HepG2 (cell line): Measurements from ENCODE around the gene IGFBP7. TPM values are rescaled to one million over a fixed set of nuclear protein-coding genes. Genes with fewer than 3 reads are reported as not detected.

ENCODE experiments used
- ATAC-seq: fragments of 200-7000 bp; cut with Tn5 transposase; 3 replicates; pipeline ENCODE4 v1.9.1; 2020; ENCODE audit warnings: mild to moderate bottlenecking, moderate library complexity
- BruUV-seq: library from RNA; stranded (reverse); fragments of 400-500 nt; replicated peaks from 2 replicates; lab custom pipeline; 2021; lab: Mats Ljungman, UMichigan
- CTCF ChIA-PET: fragments of 300-600 bp; formaldehyde crosslinking; extraction: SDS; loops from one replicate; lab custom pipeline; 2021; ENCODE audit warnings: low total read pairs, inconsistent platforms, low intra/inter-chr PET ratio; lab: Yijun Ruan, JAX
- POLR2A ChIA-PET: fragments of 350-600 bp; sonication (Branson Sonifier 250); formaldehyde crosslinking; loops from one replicate; lab custom pipeline; 2020; ENCODE audit warnings: antibody characterized with exemption, inconsistent platforms; lab: Yijun Ruan, JAX
- DNase-seq: peaks from one replicate; pipeline ENCODE4 v3.0.0-alpha.2; 2015; ENCODE audit warnings: low spot score
- FAIRE-seq: peaks from 3 replicates; lab custom pipeline; 2011; peaks lifted over from hg19 to GRCh38; lab: Jason Lieb, UNC
- H2AFZ ChIP-seq: one replicate; pipeline ENCODE4 v1.6.1; 2011; ENCODE audit warnings: low read length, inconsistent platforms
- H3K27ac ChIP-seq: fragments of 300-600 bp; 3 replicates; pipeline ENCODE4 v1.8.0; 2011; ENCODE audit warnings: mixed run types, mild to moderate bottlenecking, mixed read lengths, low read length, inconsistent platforms; ENCODE audit not compliant: insufficient read depth; ENCODE audit errors: extremely low read length
- H3K27me3 ChIP-seq, 2 experiments: fragments of 200-600 bp in 1 of 2; 2 replicates in 1 of 2; 3 replicates in 1 of 2; pipeline versions ENCODE4 v1.6.0 to v1.8.0; 2011; ENCODE audit warnings: low read length in 2 of 2, mild to moderate bottlenecking in 2 of 2, moderate library complexity in 2 of 2, inconsistent platforms in 1 of 2; ENCODE audit not compliant: insufficient read depth in 2 of 2, control insufficient read depth in 1 of 2
- H3K36me3 ChIP-seq, 2 experiments: fragments of 200-600 bp in 1 of 2; replicated peaks in 1 of 2; 2 replicates in 1 of 2; 3 replicates in 1 of 2; pipeline versions ENCODE4 v1.5.1 to v1.8.0; 2011; ENCODE audit warnings: low read length in 2 of 2, inconsistent platforms in 1 of 2; ENCODE audit not compliant: insufficient read depth in 2 of 2, control insufficient read depth in 1 of 2
- H3K4me1 ChIP-seq: 2 replicates; pipeline ENCODE4 v1.5.1; 2012; ENCODE audit warnings: low read length, inconsistent platforms; ENCODE audit not compliant: insufficient read depth
- H3K4me2 ChIP-seq: 2 replicates; pipeline ENCODE4 v1.6.0; 2011; ENCODE audit warnings: low read depth, low read length, inconsistent platforms
- H3K4me3 ChIP-seq, 3 experiments: fragments of 200-600 bp in 1 of 3; sonication (generic), shearing (Covaris generic) in 1 of 3; replicated peaks in 1 of 3; 2 replicates each; pipeline ENCODE4 v1.5.1; 2011 to 2016; ENCODE audit warnings: low read length in 3 of 3, inconsistent platforms in 2 of 3, low read depth in 2 of 3, mild to moderate bottlenecking in 2 of 3, control low read depth in 1 of 3, mixed read lengths in 1 of 3; ENCODE audit not compliant: insufficient read depth in 1 of 3
- H3K79me2 ChIP-seq: one replicate; pipeline ENCODE4 v1.6.1; 2011; ENCODE audit warnings: low read length, inconsistent platforms; ENCODE audit not compliant: insufficient read depth
- H3K9ac ChIP-seq: 2 replicates; pipeline ENCODE4 v1.6.0; 2011; ENCODE audit warnings: mild to moderate bottlenecking, low read depth, low read length, inconsistent platforms; ENCODE audit not compliant: insufficient read depth
- H3K9me3 ChIP-seq: 2 replicates; pipeline ENCODE4 v1.5.1; 2012; ENCODE audit warnings: mild to moderate bottlenecking, low read length
- H4K20me1 ChIP-seq: 2 replicates; pipeline ENCODE4 v1.6.0; 2011; ENCODE audit warnings: inconsistent platforms, mild to moderate bottlenecking, low read length, moderate library complexity; ENCODE audit not compliant: insufficient read depth
- ARHGAP35 ChIP-seq: sonication (generic); formaldehyde crosslinking; IDR thresholded peaks from 2 replicates; pipeline ENCODE4 v1.9.0; 2022; ENCODE audit warnings: mild to moderate bottlenecking, inconsistent platforms, moderate library complexity, missing genetic modification reagents, borderline replicate concordance
- DMTF1 ChIP-seq: sonication (generic); formaldehyde crosslinking; IDR thresholded peaks from 2 replicates; pipeline ENCODE4 v1.4.0; 2020; ENCODE audit warnings: mild to moderate bottlenecking, missing genetic modification reagents
- ERF ChIP-seq: IDR thresholded peaks from 2 replicates; pipeline ENCODE4 v1.6.1; 2018; ENCODE audit warnings: missing biosample characterization, missing genetic modification reagents
- PLRG1 ChIP-seq: fragments of 450-650 bp; conservative IDR thresholded peaks from 2 replicates; pipeline ENCODE4 v1.6.1; 2016
- RNF219 ChIP-seq: sonication (generic); formaldehyde crosslinking; IDR thresholded peaks from 2 replicates; pipeline ENCODE4 v1.5.0; 2020; ENCODE audit warnings: mild to moderate bottlenecking, missing genetic modification reagents
- THAP11 ChIP-seq: IDR thresholded peaks from 2 replicates; pipeline ENCODE4 v1.6.1; 2016; ENCODE audit warnings: missing biosample characterization, missing genetic modification reagents
- ZC3H4 ChIP-seq: sonication (generic); formaldehyde crosslinking; IDR thresholded peaks from 2 replicates; pipeline ENCODE4 v1.4.0; 2020; ENCODE audit warnings: missing genetic modification reagents, borderline replicate concordance
- ZNF430 ChIP-seq: sonication (generic); formaldehyde crosslinking; IDR thresholded peaks from 2 replicates; pipeline ENCODE4 v1.9.0; 2021; ENCODE audit warnings: mild to moderate bottlenecking, missing genetic modification reagents
- ZNF451 ChIP-seq: sonication (generic); formaldehyde crosslinking; IDR thresholded peaks from 2 replicates; pipeline ENCODE4 v1.5.0; 2020; ENCODE audit warnings: mild to moderate bottlenecking, missing genetic modification reagents
- ZNF468 ChIP-seq: sonication (generic); formaldehyde crosslinking; IDR thresholded peaks from 2 replicates; pipeline ENCODE4 v1.8.0; 2022; ENCODE audit warnings: mild to moderate bottlenecking, moderate library complexity, missing genetic modification reagents
- WGBS: methylation state at CpG from one replicate; pipeline ENCODE4 v1.1.6; 2017; ENCODE audit warnings: low lambda C conversion rate; 5-methylcytosine and 5-hydroxymethylcytosine counted together
- in situ Hi-C: cut with HindIII; loops from 2 replicates; pipeline ENCODE4 v1.10.0; 2017; ENCODE audit warnings: low pct_unique_long_range_greater_than_20kb; ENCODE audit not compliant: extremely low pct_ligation_motif_present
- intact Hi-C: fragments of 100-400 bp; cut with micrococcal nuclease; formaldehyde crosslinking; loops from one replicate; pipeline ENCODE4 v1.10.0; 2022; ENCODE audit not compliant: unreplicated experiment
- polyA plus RNA-seq, 8 experiments: library from polyadenylated mRNA; depleted of rRNA in 3 of 8; stranded (reverse) in 7 of 8; unstranded in 1 of 8; fragments of >200 nt; fragmentation: Illumina TruSeq in 4 of 8; extraction: Trizol in 4 of 8; gene quantifications; 2 replicates each; pipeline versions ENCODE4 v1.2.1 to v1.2.3, GENCODE V29; 2011 to 2016; ENCODE audit warnings: low read depth in 4 of 8, missing spikeins in 1 of 8, mixed read lengths in 1 of 8; ENCODE audit not compliant: insufficient read depth in 1 of 8
- total RNA-seq, 5 experiments: library from RNA; depleted of rRNA; stranded (reverse); fragments of >200 nt; fragmentation: Illumina TruSeq; extraction: Trizol; gene quantifications; 2 replicates each; pipeline ENCODE4 v1.2.3, GENCODE V29; 2016; ENCODE audit warnings: low read depth in 1 of 5

The IGFBP7 gene
- total and polyA plus RNA-seq, 2 of the 13 experiments (the other 11 are each of a cell fraction or from before 2014, with no cell fraction given): 1.1 to 1.3 TPM

- Histone ChIP-seq H3K9me3 (no peaks in the 10 kb centered on the region), H3K27ac (no peak overlapping the region), H3K4me2 (no peak overlapping the region), H3K4me1 (no peaks in the 10 kb centered on the region), H2AFZ (no peak overlapping the region), H3K9ac (no peak overlapping the region), H4K20me1 (no peaks in the 10 kb centered on the region), H3K36me3 (no peaks in the 10 kb centered on the region), H3K79me2 (no peaks in the 10 kb centered on the region), H3K4me3 (no peak overlapping the region), H3K27me3 (peaks cover 0 to 5% of the 10 kb centered on the region in 2 experiments; a peak in 2 of 5 replicates)
- WGBS: 19% methylated on average over 2 of the region's 2 CpGs
- CTCF ChIA-PET: interaction anchor here (1.1 kb wide), 1 partner anchor 125 kb away, joined by 4 read pairs; no protein-coding TSS in a partner anchor
- no peak for DNase-seq
- POLR2A ChIA-PET: no interaction called here
- FAIRE-seq: no peak
- TF ChIP-seq ARHGAP35 (CRISPR knock-in tag) (no peak), RNF219 (CRISPR knock-in tag) (no peak), THAP11 (CRISPR knock-in tag) (no peak), ZC3H4 (CRISPR knock-in tag) (no peak), DMTF1 (CRISPR knock-in tag) (no peak), ZNF468 (CRISPR knock-in tag) (no peak), ZNF430 (CRISPR knock-in tag) (no peak), PLRG1 (no peak), ERF (CRISPR knock-in tag) (no peak), ZNF451 (CRISPR knock-in tag) (no peak)
- no peak for ATAC-seq
- intact Hi-C loops: loop anchor here (5.0 kb wide), 1 partner anchor 263 kb away; no protein-coding TSS in a partner anchor
- no TSS peak for BruUV-seq
- in situ Hi-C loops: no loop called here
Observed at GRCh38 chr4:57039345-57039744, 70.8 kb downstream of the IGFBP7 start.
